GM18909 (cell line): Measurements from ENCODE around the gene PCDHGA4.
"Not testable (repeated sequence)": the region's sequence is repeated elsewhere in the genome, so short reads cannot be mapped to it uniquely, and the experiment has no call there.

Experiments
- ATAC-seq: cut with Tn5 transposase; IDR thresholded peaks from one replicate; pipeline ENCODE4 v1.9.1; 2021; ENCODE audit warnings: mild to moderate bottlenecking; ENCODE audit not compliant: unreplicated experiment, poor library complexity

The PCDHGA4 gene

GRCh38 chr5:141354900-141355469, at the start of gene PCDHGA4:
Gene PCDHGA4, plus strand, starts transcription at chr5:141355021. Its CDS starts 87 bp downstream, at chr5:141355108.
- ATAC-seq, result no peak

GRCh38 chr5:141306630-141307029, 48.2 kb upstream of the PCDHGA4 start:
- no peak for ATAC-seq

- no peak for ATAC-seq
These were observed 41.1 kb upstream of the PCDHGA4 start for GRCh38 chr5:141313711-141314110.

- not testable (repeated sequence) for ATAC-seq
These were observed 37.9 kb upstream of the PCDHGA4 start for GRCh38 chr5:141316963-141317362.

- ATAC-seq, result no peak
These were observed 35.6 kb upstream of the PCDHGA4 start for GRCh38 chr5:141319202-141319601.

GRCh38 chr5:141319699-141320098, 35.1 kb upstream of the PCDHGA4 start:
- ATAC-seq, result no peak

GRCh38 chr5:141320225-141321169, 34.3 kb upstream of the PCDHGA4 start, which contains the start of gene TAF7:
Gene TAF7, minus strand, starts transcription at chr5:141320784. Its CDS starts 740 bp downstream, at chr5:141320044.
- ATAC-seq, result peak; percentile 95

GRCh38 chr5:141322261-141322660, 32.6 kb upstream of the PCDHGA4 start:
- ATAC-seq, result no peak

GRCh38 chr5:141326088-141326854, 28.6 kb upstream of the PCDHGA4 start:
- peak; percentile 85 for ATAC-seq

- no peak for ATAC-seq
These were observed 26.6 kb upstream of the PCDHGA4 start for GRCh38 chr5:141328231-141328630.

GRCh38 chr5:141330299-141331080, 24.3 kb upstream of the PCDHGA4 start, which contains the start of gene PCDHGA1:
Gene PCDHGA1, plus strand, starts transcription at chr5:141330514.
- ATAC-seq, result no peak

GRCh38 chr5:141332571-141332970, 22.2 kb upstream of the PCDHGA4 start:
- ATAC-seq, result not testable (repeated sequence)

- no peak for ATAC-seq
These were observed 16.1 kb upstream of the PCDHGA4 start, which contains the start of gene PCDHGA2 for GRCh38 chr5:141338538-141339306. Gene PCDHGA2, plus strand, starts transcription at chr5:141338760.

GRCh38 chr5:141340781-141341354, 14.0 kb upstream of the PCDHGA4 start:
- ATAC-seq, result not testable (repeated sequence)

- ATAC-seq, result no peak
These were observed 12.0 kb upstream of the PCDHGA4 start for GRCh38 chr5:141342773-141343172.

GRCh38 chr5:141343242-141343952, 11.4 kb upstream of the PCDHGA4 start, which contains the start of gene PCDHGA3:
Gene PCDHGA3, plus strand, starts transcription at chr5:141343829. Its CDS starts 205 bp downstream, at chr5:141344034.
- no peak for ATAC-seq

GRCh38 chr5:141343953-141344463, 10.8 kb upstream of the PCDHGA4 start:
- ATAC-seq, result no peak

- ATAC-seq, result no peak
These were observed 9.5 kb upstream of the PCDHGA4 start for GRCh38 chr5:141345327-141345726.
